SK-N-MC (cell line): ENCODE results near the gene SLC25A11.

ENCODE experiments used
- EZH2 ChIP-seq: fragments of 200-600 bp; sonication (generic); IDR thresholded peaks from one replicate; pipeline ENCODE4 v1.6.1; 2017; ENCODE audit warnings: antibody characterized with exemption
- FOXP2 ChIP-seq: optimal IDR thresholded peaks from 2 replicates; pipeline ENCODE3; 2011; ENCODE audit warnings: mild to moderate bottlenecking, moderate library complexity; ENCODE audit not compliant: insufficient read depth; ENCODE audit errors: extremely low read length, control extremely low read depth
- POLR2AphosphoS5 ChIP-seq: IDR thresholded peaks from 2 replicates; pipeline ENCODE4 v1.6.1; 2012; ENCODE audit warnings: mild to moderate bottlenecking, low read depth, low read length, borderline replicate concordance

DNA sequence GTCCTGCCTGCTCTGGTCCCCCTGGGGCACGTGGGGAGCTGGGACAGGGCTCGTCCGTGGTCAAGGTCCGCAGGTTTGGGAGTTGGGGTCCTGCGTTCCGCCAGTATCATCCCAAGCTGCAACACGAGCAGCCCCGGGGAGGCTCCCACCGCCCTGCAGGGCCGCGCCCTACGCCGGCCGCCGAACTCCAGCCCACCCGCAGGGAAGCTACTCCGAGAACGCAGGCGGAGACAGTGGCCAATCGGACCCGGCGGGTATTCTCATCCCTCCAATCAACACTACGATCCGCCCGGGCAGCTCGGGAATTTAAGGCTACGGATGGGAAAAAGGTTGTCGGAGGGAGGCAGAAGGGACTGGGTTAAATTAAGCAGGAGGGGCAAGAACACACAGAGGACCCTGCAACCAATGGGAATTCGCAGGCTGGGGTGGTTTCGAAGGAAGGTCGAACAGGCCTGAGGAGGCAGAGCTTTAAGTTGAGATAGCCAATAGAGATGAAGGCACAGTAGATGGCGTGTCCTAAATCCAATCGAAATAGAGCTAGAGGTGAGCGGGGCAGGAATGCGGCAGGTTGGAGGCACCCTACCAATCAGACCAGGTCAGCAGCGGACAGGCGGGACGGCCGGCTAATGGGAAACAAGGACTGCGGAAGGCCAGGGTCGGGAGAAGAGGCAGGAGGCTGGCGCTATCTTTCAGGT is 27.1 kb upstream of the SLC25A11 start:
- no peak for TF ChIP-seq EZH2
- no peak for TF ChIP-seq POLR2AphosphoS5
- no peak for TF ChIP-seq FOXP2
